ENCODE measurements around the gene NDUFS7. TPM values are rescaled to one million over a fixed set of nuclear protein-coding genes. Genes with fewer than 3 reads are reported as not detected.

The NDUFS7 gene
- total RNA-seq, 1 experiment from 2014 or later, result 83.9 TPM

- Histone ChIP-seq H3K27me3 (ENCODE audit: insufficient read depth, low read length) (no peaks in the 10 kb centered on the region), H3K14ac (ENCODE audit: insufficient read depth, low read length) (no peak overlapping the region), H2AK5ac (ENCODE audit: insufficient read length, low read length) (no peak overlapping the region), H3K79me2 (ENCODE audit: insufficient read depth, low read length) (no peaks in the 10 kb centered on the region), H2BK15ac (ENCODE audit: low read depth, low read length) (no peak overlapping the region), H3K23me2 (ENCODE audit: insufficient read length, low read depth, low read length, poor library complexity, severe bottlenecking) (peaks cover 7% of the 10 kb centered on the region), H2BK12ac (ENCODE audit: insufficient read length, low read depth, low read length) (no peak overlapping the region), H2BK5ac (ENCODE audit: insufficient read length, low read length) (no peak overlapping the region), H3K23ac (ENCODE audit: insufficient read length, low read depth, low read length) (no peak overlapping the region), H3K18ac (ENCODE audit: insufficient read length, low read depth, low read length) (no peak overlapping the region), H4K91ac (ENCODE audit: insufficient read length, low read depth, low read length) (no peak overlapping the region), H3K56ac (ENCODE audit: insufficient read length, low read depth, low read length) (no peak overlapping the region), H3K79me1 (ENCODE audit: insufficient read depth, low read depth, low read length, poor library complexity, severe bottlenecking) (no peaks in the 10 kb centered on the region), H3K27ac (ENCODE audit: insufficient read length, low read depth, low read length) (no peak overlapping the region), H3K4me1 (ENCODE audit: insufficient read depth, low read length) (no peaks in the 10 kb centered on the region), H2AFZ (ENCODE audit: low read length) (no peak overlapping the region), H4K20me1 (ENCODE audit: control insufficient read depth, insufficient read depth, insufficient read length) (peaks cover 2% of the 10 kb centered on the region), H4K5ac (ENCODE audit: insufficient read length, low read depth, low read length) (no peak overlapping the region), H2BK20ac (ENCODE audit: low read depth, low read length, poor library complexity, severe bottlenecking) (no peak overlapping the region), H3K4me2 (ENCODE audit: insufficient read depth, insufficient read length, low read length) (no peak overlapping the region), H3T11ph (ENCODE audit: low read length) (no peak overlapping the region), H4K8ac (replicated peaks; ENCODE audit: insufficient read length, low read depth, low read length) (no peak overlapping the region), H2BK120ac (ENCODE audit: low read depth, low read length, poor library complexity, severe bottlenecking) (no peak overlapping the region), H3K9ac (ENCODE audit: extremely low read depth, insufficient read length, low read length) (no peak overlapping the region), H3K4ac (ENCODE audit: low read depth, low read length) (no peak overlapping the region), H3K9me3 (ENCODE audit: control insufficient read depth, low read depth, low read length) (no peaks in the 10 kb centered on the region)
- H3K9me3 Mint-ChIP-seq, result no peaks in the 10 kb centered on the region
- TF ChIP-seq CTCF (conservative IDR thresholded peaks at IDR 0.05), result no peak
- peaks cover 29 to 95% (median 87%) of the 10 kb centered on the region in 3 experiments for H3K36me3 Mint-ChIP-seq (ENCODE audit: insufficient read depth in 1 of 3, low read depth in 3 of 3)
- H3K27me3 Mint-ChIP-seq (ENCODE audit: low read depth), result no peaks in the 10 kb centered on the region
- no CpG with 5 or more reads among the region's 42 CpGs for WGBS (ENCODE audit: extremely low coverage, insufficient read length, low lambda C conversion rate)
- H3K4me1 Mint-ChIP-seq, result peaks cover 31 to 41% of the 10 kb centered on the region in 2 experiments
- no peak for DNase-seq
- 0 out of 7 replicates have a peak overlapping the region, but pooled peaks of 1 of the 3 experiments have one; percentile 27 for H3K27ac Mint-ChIP-seq
- no peak overlapping the region; a peak in 1 of 5 replicates for H3K4me3 Mint-ChIP-seq
Observed at GRCh38 chr19:1362387-1363257, 21.1 kb upstream of the NDUFS7 start.
